K562 (cell line): ENCODE results near the gene SYNPO2. TPM values are rescaled to one million over a fixed set of nuclear protein-coding genes. Genes with fewer than 3 reads are reported as not detected.

Experiments
- ATAC-seq: fragments of 200-7000 bp; cut with Tn5 transposase; 3 replicates; pipeline ENCODE4 v1.9.1; 2020; ENCODE audit warnings: moderate library complexity
- BruUV-seq: library from RNA; stranded (reverse); fragments of 400-500 nt; replicated peaks from 2 replicates; lab custom pipeline; 2021; lab: Mats Ljungman, UMichigan
- CTCF ChIA-PET: fragments of 300-600 bp; formaldehyde crosslinking; extraction: SDS; loops from one replicate; lab custom pipeline; 2021; ENCODE audit warnings: low intra/inter-chr PET ratio; lab: Yijun Ruan, JAX
- POLR2A ChIA-PET: fragments of 300-600, 350-650 bp; sonication (Branson Sonifier 250); formaldehyde crosslinking; extraction: SDS; loops from one replicate; lab custom pipeline; 2021; ENCODE audit warnings: antibody characterized with exemption, inconsistent platforms; lab: Yijun Ruan, JAX
- DNase-seq, 4 experiments: peaks; one replicate each; pipeline versions ENCODE4 v3.0.0 to v3.0.0-alpha.2; 2011 to 2018; ENCODE audit warnings: low spot score in 3 of 4, mixed read lengths in 3 of 4; ENCODE audit errors: extremely low read depth in 1 of 4
- FAIRE-seq: peaks from 2 replicates; lab custom pipeline; 2011; peaks lifted over from hg19 to GRCh38; lab: Jason Lieb, UNC
- H2AFZ ChIP-seq: 2 replicates; pipeline ENCODE4 v1.6.0; 2011; ENCODE audit warnings: low read depth, low read length, control low read depth, inconsistent platforms
- H3K27ac ChIP-seq: fragments of 200-600 bp; 3 replicates; pipeline ENCODE4 v1.8.0; 2011; ENCODE audit warnings: low read depth, mild to moderate bottlenecking, control low read depth, inconsistent platforms, low read length, moderate library complexity, mixed read lengths; ENCODE audit errors: extremely low read depth
- H3K27me3 ChIP-seq, 2 experiments: fragments of 300-600 bp in 1 of 2; 2 replicates in 1 of 2; 3 replicates in 1 of 2; pipeline versions ENCODE4 v1.6.0 to v1.8.0; 2011; ENCODE audit warnings: inconsistent platforms in 2 of 2, low read length in 2 of 2, mild to moderate bottlenecking in 1 of 2, mixed read lengths in 1 of 2, moderate library complexity in 1 of 2; ENCODE audit not compliant: control insufficient read depth in 2 of 2, insufficient read depth in 2 of 2
- H3K36me3 ChIP-seq: fragments of 300-600 bp; 3 replicates; pipeline ENCODE4 v1.8.0; 2011; ENCODE audit warnings: mild to moderate bottlenecking, low read length, inconsistent platforms; ENCODE audit not compliant: control insufficient read depth, insufficient read depth
- H3K4me1 ChIP-seq, 2 experiments: fragments of 200-600 bp in 1 of 2; replicated peaks in 1 of 2; 2 replicates in 1 of 2; 3 replicates in 1 of 2; pipeline versions ENCODE4 v1.5.1 to v1.8.0; 2011; ENCODE audit warnings: inconsistent platforms in 2 of 2, low read length in 2 of 2, mild to moderate bottlenecking in 1 of 2, mixed read lengths in 1 of 2, moderate library complexity in 1 of 2; ENCODE audit not compliant: control insufficient read depth in 2 of 2, insufficient read depth in 2 of 2
- H3K4me2 ChIP-seq: 2 replicates; pipeline ENCODE4 v1.6.1; 2011; ENCODE audit warnings: low read length, control low read depth, inconsistent platforms, mixed read lengths; ENCODE audit not compliant: insufficient read depth
- H3K4me3 ChIP-seq: fragments of 200-600 bp; sonication (generic), shearing (Covaris generic); 2 replicates; pipeline ENCODE4 v1.5.1; 2016; ENCODE audit warnings: control low read depth, inconsistent platforms
- H3K79me2 ChIP-seq: fragments of 200-600 bp; 3 replicates; pipeline ENCODE4 v1.8.0; 2011; ENCODE audit warnings: low read length, inconsistent platforms; ENCODE audit not compliant: control insufficient read depth, insufficient read depth
- H3K9ac ChIP-seq, 2 experiments: 2 replicates each; pipeline versions ENCODE4 v1.6.0 to v1.6.1; 2011; ENCODE audit warnings: low read depth in 2 of 2, low read length in 2 of 2, control low read depth in 1 of 2, inconsistent platforms in 1 of 2, mild to moderate bottlenecking in 1 of 2, mixed read lengths in 1 of 2; ENCODE audit not compliant: insufficient read depth in 1 of 2
- H3K9me1 ChIP-seq: one replicate; pipeline ENCODE4 v1.6.0; 2011; ENCODE audit warnings: inconsistent platforms, mild to moderate bottlenecking, low read length, moderate library complexity; ENCODE audit not compliant: control insufficient read depth, insufficient read depth
- H3K9me3 ChIP-seq: replicated peaks from 2 replicates; pipeline ENCODE4 v1.5.1; 2011; ENCODE audit warnings: low read depth, low read length, inconsistent platforms; ENCODE audit not compliant: control insufficient read depth, insufficient read depth
- H4K20me1 ChIP-seq: replicated peaks from 2 replicates; pipeline ENCODE4 v1.6.1; 2011; ENCODE audit warnings: low read length, inconsistent platforms, mixed read lengths; ENCODE audit not compliant: control insufficient read depth, insufficient read depth
- C11orf30 ChIP-seq: fragments of 450-650 bp; IDR thresholded peaks from 2 replicates; pipeline ENCODE4 v1.6.1; 2016; ENCODE audit warnings: low read depth, mild to moderate bottlenecking
- FOXA3 ChIP-seq, 2 experiments: fragments of 450-650 bp in 1 of 2; sonication (generic) in 1 of 2; formaldehyde crosslinking; IDR thresholded peaks in 1 of 2; conservative IDR thresholded peaks in 1 of 2; 2 replicates each; pipeline versions ENCODE4 v1.4.0 to v1.8.0; 2020 to 2022; ENCODE audit warnings: mild to moderate bottlenecking in 2 of 2, missing genetic modification reagents in 1 of 2
- GATAD2B ChIP-seq: fragments of 450-650 bp; IDR thresholded peaks from 2 replicates; pipeline ENCODE4 v1.6.1; 2017; ENCODE audit warnings: mild to moderate bottlenecking, borderline replicate concordance
- JUND ChIP-seq, 2 experiments: IDR thresholded peaks; 2 replicates in 1 of 2; 3 replicates in 1 of 2; pipeline ENCODE4 v1.6.1; 2011; ENCODE audit warnings: borderline replicate concordance in 2 of 2, low read depth in 2 of 2, low read length in 2 of 2, improper control_type of control experiment in 1 of 2, missing biosample characterization in 1 of 2, missing genetic modification characterization in 1 of 2, missing genetic modification reagents in 1 of 2
- PCBP1 ChIP-seq: fragments of 200-400 bp; formaldehyde crosslinking; IDR thresholded peaks from 2 replicates; pipeline ENCODE4 v1.6.1; 2018; ENCODE audit warnings: mild to moderate bottlenecking, low read depth, low read length; ENCODE audit not compliant: poor library complexity, severe bottlenecking
- RUNX1 ChIP-seq: sonication (generic); IDR thresholded peaks from 2 replicates; pipeline ENCODE4 v1.6.1; 2016; ENCODE audit warnings: antibody characterized with exemption, low read depth
- STAT6 ChIP-seq: sonication (generic); formaldehyde crosslinking; IDR thresholded peaks from 2 replicates; pipeline ENCODE4 v1.8.1; 2023; ENCODE audit warnings: mild to moderate bottlenecking, missing genetic modification reagents
- TFAM ChIP-seq: fragments of 250-450 bp; sonication (Bioruptor Pico); conservative IDR thresholded peaks from 2 replicates; pipeline ENCODE4 v1.5.0; 2021; ENCODE audit warnings: mild to moderate bottlenecking, moderate library complexity
- ZNF740 ChIP-seq, 3 experiments: fragments of 200-800 bp in 1 of 3; sonication (Bioruptor generic) in 1 of 3; sonication (generic) in 1 of 3; formaldehyde crosslinking in 1 of 3; IDR thresholded peaks; 2 replicates each; pipeline versions ENCODE4 v1.6.1 to v1.8.0; 2016 to 2022; ENCODE audit warnings: mild to moderate bottlenecking in 2 of 3, missing compliant biosample characterization in 2 of 3, missing genetic modification characterization in 2 of 3, missing genetic modification reagents in 1 of 3
- ZNF778 ChIP-seq: fragments of 450-650 bp; formaldehyde crosslinking; IDR thresholded peaks from 2 replicates; pipeline ENCODE4 v1.4.0; 2020; ENCODE audit warnings: mild to moderate bottlenecking, moderate library complexity
- WGBS: fragments of 100-300 bp; shearing (Covaris generic); methylation state at CpG from one replicate; pipeline ENCODE4 v1.1.6; 2016; ENCODE audit warnings: low coverage, mixed read lengths; ENCODE audit not compliant: insufficient coverage; ENCODE audit errors: missing lambda C conversion rate; 5-methylcytosine and 5-hydroxymethylcytosine counted together
- in situ Hi-C: fragments of 300-500 bp; cut with MboI; formaldehyde crosslinking; loops from 4 replicates; pipeline ENCODE4 v1.15.0; 2018; ENCODE audit warnings: inconsistent platforms, mixed read lengths
- intact Hi-C: fragments of 100-400 bp; cut with micrococcal nuclease; formaldehyde crosslinking; loops from 2 replicates; pipeline ENCODE4 v1.14.2; 2022
- polyA plus RNA-seq, 8 experiments: library from polyadenylated mRNA; depleted of rRNA in 4 of 8; stranded (reverse) in 5 of 8; unstranded in 3 of 8; fragments of >200 nt; fragmentation: Nextera tagmentation in 2 of 8; fragmentation: Illumina TruSeq in 1 of 8; extraction: Ambion mirVana in 2 of 8; extraction: Trizol in 1 of 8; gene quantifications; 2 replicates each; pipeline versions ENCODE4 v1.2.1 to v1.2.3, GENCODE V29; 2011 to 2014; ENCODE audit warnings: inconsistent platforms in 1 of 8, missing spikeins in 1 of 8
- total RNA-seq, 7 experiments: library from RNA; depleted of rRNA in 6 of 7; stranded (reverse); fragments of >200 nt in 6 of 7; fragmentation: Illumina TruSeq in 2 of 7; extraction: Trizol in 2 of 7; gene quantifications; 2 replicates each; pipeline versions ENCODE4 v1.2.1 to v1.2.3, GENCODE V29; 2011 to 2021; ENCODE audit warnings: low replicate concordance in 1 of 7
- TF ChIP-seq, protein P1 (sequence below): sonication (generic); formaldehyde crosslinking; IDR thresholded peaks from 2 replicates; pipeline ENCODE4 v1.8.0; 2022; ENCODE audit warnings: mild to moderate bottlenecking, missing genetic modification reagents
- TF ChIP-seq, protein P2 (sequence below), 2 experiments: fragments of 450-650 bp; IDR thresholded peaks; 2 replicates each; pipeline ENCODE4 v1.6.1; 2016

Gene SYNPO2
- total and polyA plus RNA-seq, 9 of the 15 experiments (the other 6 are each of a cell fraction or from before 2014, with no cell fraction given): 0.03 to 0.18 TPM; not detected in 7

- no peak overlapping the region for H2AFZ ChIP-seq
- no peaks in the 10 kb centered on the region for H3K79me2 ChIP-seq
- DNase-seq (peak in 1 of 4 experiments; percentile 1), ATAC-seq (no peak), FAIRE-seq (no peak)
- H4K20me1 ChIP-seq: no peaks in the 10 kb centered on the region
- peaks cover 0 to 3% of the 10 kb centered on the region in 2 experiments; a peak in 1 of 5 replicates for H3K27me3 ChIP-seq
- no peak overlapping the region for H3K4me3 ChIP-seq
- ChIA-PET CTCF (no interaction called here), POLR2A (no interaction called here)
- H3K4me2 ChIP-seq: no peak overlapping the region
- in situ Hi-C loops: no loop called here
- BruUV-seq: no TSS peak
- WGBS: 0% methylated on average over 10 of the region's 10 CpGs
- H3K9me3 ChIP-seq: no peaks in the 10 kb centered on the region
- no peak overlapping the region for H3K27ac ChIP-seq
- H3K9me1 ChIP-seq: no peaks in the 10 kb centered on the region
- no peaks in the 10 kb centered on the region for H3K4me1 ChIP-seq
- intact Hi-C loops: no loop called here
- no peaks in the 10 kb centered on the region for H3K36me3 ChIP-seq
- H3K9ac ChIP-seq: no peak overlapping the region
- no peak for TF ChIP-seq STAT6 (CRISPR knock-in tag)
- TF ChIP-seq, protein P1, sequence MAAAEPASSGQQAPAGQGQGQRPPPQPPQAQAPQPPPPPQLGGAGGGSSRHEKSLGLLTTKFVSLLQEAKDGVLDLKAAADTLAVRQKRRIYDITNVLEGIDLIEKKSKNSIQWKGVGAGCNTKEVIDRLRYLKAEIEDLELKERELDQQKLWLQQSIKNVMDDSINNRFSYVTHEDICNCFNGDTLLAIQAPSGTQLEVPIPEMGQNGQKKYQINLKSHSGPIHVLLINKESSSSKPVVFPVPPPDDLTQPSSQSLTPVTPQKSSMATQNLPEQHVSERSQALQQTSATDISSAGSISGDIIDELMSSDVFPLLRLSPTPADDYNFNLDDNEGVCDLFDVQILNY (CRISPR knock-in tag): no peak
- no peak for TF ChIP-seq FOXA3 (CRISPR knock-in tag; conservative IDR thresholded peaks at IDR 0.05 in 1 of 2, IDR thresholded peaks at IDR 0.05 in 1 of 2)
- no peak for TF ChIP-seq ZNF778
- TF ChIP-seq, protein P2, sequence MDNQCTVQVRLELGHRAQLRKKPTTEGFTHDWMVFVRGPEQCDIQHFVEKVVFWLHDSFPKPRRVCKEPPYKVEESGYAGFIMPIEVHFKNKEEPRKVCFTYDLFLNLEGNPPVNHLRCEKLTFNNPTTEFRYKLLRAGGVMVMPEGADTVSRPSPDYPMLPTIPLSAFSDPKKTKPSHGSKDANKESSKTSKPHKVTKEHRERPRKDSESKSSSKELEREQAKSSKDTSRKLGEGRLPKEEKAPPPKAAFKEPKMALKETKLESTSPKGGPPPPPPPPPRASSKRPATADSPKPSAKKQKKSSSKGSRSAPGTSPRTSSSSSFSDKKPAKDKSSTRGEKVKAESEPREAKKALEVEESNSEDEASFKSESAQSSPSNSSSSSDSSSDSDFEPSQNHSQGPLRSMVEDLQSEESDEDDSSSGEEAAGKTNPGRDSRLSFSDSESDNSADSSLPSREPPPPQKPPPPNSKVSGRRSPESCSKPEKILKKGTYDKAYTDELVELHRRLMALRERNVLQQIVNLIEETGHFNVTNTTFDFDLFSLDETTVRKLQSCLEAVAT (IDR thresholded peaks at IDR 0.05): no peak
- TF ChIP-seq ZNF740 (CRISPR knock-in tag; IDR thresholded peaks at IDR 0.05): no peak
- TF ChIP-seq ZNF740 (tag; IDR thresholded peaks at IDR 0.05): no peak
- TF ChIP-seq RUNX1: no peak
- no peak for TF ChIP-seq PCBP1
- no peak for TF ChIP-seq JUND (IDR thresholded peaks at IDR 0.05; ENCODE audit: borderline replicate concordance, low read depth, low read length)
- TF ChIP-seq JUND (tag; IDR thresholded peaks at IDR 0.05; ENCODE audit: borderline replicate concordance, low read depth, low read length): no peak
- no peak for TF ChIP-seq TFAM (CRISPR knock-in tag)
- TF ChIP-seq C11orf30: 0 out of 2 replicates have a peak, but pooled peaks have one; percentile 21
- no peak for TF ChIP-seq GATAD2B
Observed at GRCh38 chr4:118957722-118958445, 69.2 kb downstream of the SYNPO2 start.
